ENCODE data around the gene STYXL1. TPM values are rescaled to one million over a fixed set of nuclear protein-coding genes. Genes with fewer than 3 reads are reported as not detected.
A peak's percentile ranks its signal among the peaks of the same experiment; 100 is the strongest.

Gene STYXL1
- total RNA-seq, 4 donors from 2014 or later, result 10.0 to 31.5 (median 17.3) TPM

- Histone ChIP-seq H3K9me3 (no peaks in the 10 kb centered on the region), H3K36me3 (peaks cover 0 to 4% of the 10 kb centered on the region in 2 donors), H3K27ac (no peak overlapping the region), H3K4me3 (no peak overlapping the region), H3K27me3 (no peaks in the 10 kb centered on the region), H3K4me1 (peaks cover 0 to 9% of the 10 kb centered on the region in 2 donors)
- intact Hi-C loops (cut with DNase I; ENCODE audit: low total_unique reads), result no loop called here
- no peak for TF ChIP-seq POLR2A (IDR thresholded peaks at IDR 0.05)
- TF ChIP-seq, protein P1, sequence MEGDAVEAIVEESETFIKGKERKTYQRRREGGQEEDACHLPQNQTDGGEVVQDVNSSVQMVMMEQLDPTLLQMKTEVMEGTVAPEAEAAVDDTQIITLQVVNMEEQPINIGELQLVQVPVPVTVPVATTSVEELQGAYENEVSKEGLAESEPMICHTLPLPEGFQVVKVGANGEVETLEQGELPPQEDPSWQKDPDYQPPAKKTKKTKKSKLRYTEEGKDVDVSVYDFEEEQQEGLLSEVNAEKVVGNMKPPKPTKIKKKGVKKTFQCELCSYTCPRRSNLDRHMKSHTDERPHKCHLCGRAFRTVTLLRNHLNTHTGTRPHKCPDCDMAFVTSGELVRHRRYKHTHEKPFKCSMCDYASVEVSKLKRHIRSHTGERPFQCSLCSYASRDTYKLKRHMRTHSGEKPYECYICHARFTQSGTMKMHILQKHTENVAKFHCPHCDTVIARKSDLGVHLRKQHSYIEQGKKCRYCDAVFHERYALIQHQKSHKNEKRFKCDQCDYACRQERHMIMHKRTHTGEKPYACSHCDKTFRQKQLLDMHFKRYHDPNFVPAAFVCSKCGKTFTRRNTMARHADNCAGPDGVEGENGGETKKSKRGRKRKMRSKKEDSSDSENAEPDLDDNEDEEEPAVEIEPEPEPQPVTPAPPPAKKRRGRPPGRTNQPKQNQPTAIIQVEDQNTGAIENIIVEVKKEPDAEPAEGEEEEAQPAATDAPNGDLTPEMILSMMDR (IDR thresholded peaks at IDR 0.05 in 4 of 5, conservative IDR thresholded peaks at IDR 0.05 in 1 of 5), result no peak
- DNase-seq (peak in 1 of 2 donors; percentile 12), ATAC-seq (no peak)
- in situ Hi-C loops (cut with MboI; ENCODE audit: low sequenced_read_pairs in 4 of 4), result no loop called here
Observed at GRCh38 chr7:76072243-76073148, 24.7 kb upstream of the STYXL1 start.

GRCh38 chr7:76071316-76072242, 23.8 kb upstream of the STYXL1 start:
- no peak for TF ChIP-seq POLR2A (IDR thresholded peaks at IDR 0.05)
- TF ChIP-seq, protein P1 (IDR thresholded peaks at IDR 0.05 in 4 of 5, conservative IDR thresholded peaks at IDR 0.05 in 1 of 5), result no peak
- DNase-seq, result peak in 1 of 2 donors; percentile 20
- Histone ChIP-seq H3K9me3 (no peaks in the 10 kb centered on the region), H3K27ac (peak overlapping the region in 1 of 4 donors; percentile 31), H3K4me3 (no peak overlapping the region), H3K4me1 (peaks cover 0 to 9% of the 10 kb centered on the region in 2 donors), H3K27me3 (no peaks in the 10 kb centered on the region), H3K36me3 (peaks cover 0 to 13% of the 10 kb centered on the region in 2 donors)
- intact Hi-C loops (cut with DNase I; ENCODE audit: low total_unique reads) (no loop called here), in situ Hi-C loops (cut with MboI; ENCODE audit: low sequenced_read_pairs in 4 of 4) (no loop called here)
- no peak for ATAC-seq

DNA sequence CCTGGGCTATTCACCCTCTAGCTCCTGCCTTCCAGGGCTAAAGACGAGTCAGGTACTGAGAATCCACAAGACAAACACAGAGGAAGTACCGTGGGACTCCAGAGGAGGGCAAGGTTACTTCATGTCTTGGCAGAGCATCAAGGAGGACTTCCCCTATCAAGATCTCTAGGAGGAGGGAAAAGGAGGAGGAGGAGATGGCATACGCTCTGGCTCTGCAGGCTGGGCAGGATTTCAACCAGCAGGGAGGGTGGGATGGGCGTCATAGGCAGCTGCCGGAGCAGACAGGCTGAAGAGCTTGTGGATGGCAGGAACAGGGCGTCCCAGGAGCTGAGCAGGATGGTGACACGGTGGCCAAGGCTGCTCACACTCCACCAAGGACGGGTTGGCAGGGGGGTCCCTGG, 21.4 kb upstream of the STYXL1 start:
- Histone ChIP-seq H3K4me3 (no peak overlapping the region), H3K9me3 (no peaks in the 10 kb centered on the region), H3K36me3 (peaks cover 8 to 36% of the 10 kb centered on the region in 2 donors), H3K27ac (peak overlapping the region; percentile 54 to 64 (median 58)), H3K4me1 (peaks cover 0 to 9% of the 10 kb centered on the region in 2 donors), H3K27me3 (no peaks in the 10 kb centered on the region)
- intact Hi-C loops (cut with DNase I; ENCODE audit: low total_unique reads), result no loop called here
- in situ Hi-C loops (cut with MboI; ENCODE audit: low sequenced_read_pairs in 4 of 4), result no loop called here
- ATAC-seq (peak; percentile 90 to 94), DNase-seq (peak; percentile 73 to 86)
- no peak for TF ChIP-seq POLR2A (IDR thresholded peaks at IDR 0.05)
- TF ChIP-seq, protein P1 (IDR thresholded peaks at IDR 0.05 in 4 of 5, conservative IDR thresholded peaks at IDR 0.05 in 1 of 5), result peak in 1 of 5 experiments; percentile 17

DNA sequence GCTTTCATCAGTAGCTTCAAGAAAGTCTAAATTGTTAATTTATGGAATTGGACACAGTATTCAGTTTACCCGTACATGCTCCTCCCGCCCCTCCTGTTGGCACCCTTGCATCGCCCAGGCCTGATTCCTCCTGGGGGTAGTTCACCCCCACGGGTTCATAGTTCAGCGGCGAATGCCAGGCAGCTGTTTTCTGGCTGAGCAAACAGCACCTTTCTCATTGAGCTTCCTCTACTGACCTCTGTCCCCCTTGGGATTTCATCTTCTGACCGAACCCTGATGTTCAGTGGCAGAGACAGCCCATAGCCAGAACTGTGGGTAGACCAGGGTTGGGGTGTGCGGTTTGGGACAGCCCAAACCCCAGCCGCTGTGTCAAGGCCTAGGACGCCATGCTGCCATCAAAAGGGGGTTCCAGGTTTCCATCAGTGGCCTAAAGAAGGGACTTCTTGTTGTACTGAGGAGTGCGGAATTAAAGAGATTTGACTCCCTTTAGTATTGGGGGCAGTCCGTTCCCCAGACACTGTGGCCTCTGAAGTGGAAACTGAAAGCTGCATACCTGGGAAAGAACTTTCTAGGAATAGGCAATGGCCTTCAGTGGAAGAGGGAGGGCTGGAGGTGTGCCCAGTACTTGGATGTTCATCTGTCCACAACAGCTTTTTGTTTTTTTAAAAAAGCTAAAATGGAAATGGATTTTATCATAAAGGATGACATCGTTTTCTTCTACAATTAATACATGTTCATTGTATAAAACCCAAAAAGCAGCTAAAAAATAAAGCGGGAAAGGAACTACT, 19.1 kb upstream of the STYXL1 start:
- TF ChIP-seq, protein P1 (IDR thresholded peaks at IDR 0.05 in 4 of 5, conservative IDR thresholded peaks at IDR 0.05 in 1 of 5), result no peak
- no peak for TF ChIP-seq POLR2A (IDR thresholded peaks at IDR 0.05)
- H3K4me1 ChIP-seq, result peaks cover 0 to 9% of the 10 kb centered on the region in 2 donors
- H3K9me3 ChIP-seq, result no peaks in the 10 kb centered on the region
- no peaks in the 10 kb centered on the region for H3K27me3 ChIP-seq
- H3K4me3 ChIP-seq, result no peak overlapping the region
- no peak for DNase-seq
- H3K27ac ChIP-seq, result no peak overlapping the region
- in situ Hi-C loops (cut with MboI; ENCODE audit: low sequenced_read_pairs in 4 of 4), result no loop called here
- intact Hi-C loops (cut with DNase I; ENCODE audit: low total_unique reads), result no loop called here
- H3K36me3 ChIP-seq, result peaks cover 8 to 60% of the 10 kb centered on the region in 2 donors
- ATAC-seq, result no peak

Measured in gastrocnemius medialis (tissue), 4 donors.